WTC11 (cell line): ENCODE data around the gene GALNT13.

Source experiments
- ELF4 ChIP-seq: sonication (generic); formaldehyde crosslinking; IDR thresholded peaks from 2 replicates; pipeline ENCODE4 v1.8.1; 2022; ENCODE audit warnings: low read depth, mild to moderate bottlenecking, moderate library complexity, missing genetic modification reagents
- ESRRA ChIP-seq: sonication (generic); formaldehyde crosslinking; IDR thresholded peaks from 2 replicates; pipeline ENCODE4 v1.8.1; 2022; ENCODE audit warnings: mild to moderate bottlenecking, missing genetic modification reagents, borderline replicate concordance
- JUN ChIP-seq: sonication (generic); formaldehyde crosslinking; IDR thresholded peaks from 2 replicates; pipeline ENCODE4 v1.8.0; 2023; ENCODE audit warnings: mild to moderate bottlenecking, missing genetic modification reagents
- ZNF232 ChIP-seq: sonication (generic); formaldehyde crosslinking; IDR thresholded peaks from 2 replicates; pipeline ENCODE4 v1.8.0; 2022; ENCODE audit warnings: mild to moderate bottlenecking, missing genetic modification reagents
- TF ChIP-seq, protein P1 (sequence below): fragments of 200-600 bp; IDR thresholded peaks from 2 replicates; pipeline ENCODE4 v1.8.0; 2022; ENCODE audit warnings: antibody characterized with exemption
- TF ChIP-seq, protein P2 (sequence below): sonication (generic); formaldehyde crosslinking; IDR thresholded peaks from 2 replicates; pipeline ENCODE4 v1.8.0; 2022; ENCODE audit warnings: mild to moderate bottlenecking, missing genetic modification reagents

DNA sequence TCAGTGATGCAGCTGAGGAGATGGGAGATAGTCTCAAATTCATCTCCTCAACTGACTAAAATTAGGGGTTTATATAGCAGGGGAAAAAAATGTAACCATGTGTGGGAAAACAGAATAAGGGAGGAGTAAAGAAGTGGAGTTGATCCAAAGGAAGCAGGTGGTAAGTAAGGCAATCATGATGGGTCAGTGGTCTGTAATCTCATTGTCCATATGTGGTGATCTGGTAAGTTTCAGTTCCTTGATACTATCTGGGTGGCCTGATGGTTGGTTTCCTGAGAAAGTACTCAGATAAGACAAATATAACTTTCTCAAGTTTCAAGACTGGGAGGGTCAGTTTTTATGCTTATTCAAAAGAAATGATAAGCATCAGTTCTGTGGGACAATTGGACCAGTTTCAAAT, 514.5 kb downstream of the GALNT13 start:
- TF ChIP-seq, protein P1, sequence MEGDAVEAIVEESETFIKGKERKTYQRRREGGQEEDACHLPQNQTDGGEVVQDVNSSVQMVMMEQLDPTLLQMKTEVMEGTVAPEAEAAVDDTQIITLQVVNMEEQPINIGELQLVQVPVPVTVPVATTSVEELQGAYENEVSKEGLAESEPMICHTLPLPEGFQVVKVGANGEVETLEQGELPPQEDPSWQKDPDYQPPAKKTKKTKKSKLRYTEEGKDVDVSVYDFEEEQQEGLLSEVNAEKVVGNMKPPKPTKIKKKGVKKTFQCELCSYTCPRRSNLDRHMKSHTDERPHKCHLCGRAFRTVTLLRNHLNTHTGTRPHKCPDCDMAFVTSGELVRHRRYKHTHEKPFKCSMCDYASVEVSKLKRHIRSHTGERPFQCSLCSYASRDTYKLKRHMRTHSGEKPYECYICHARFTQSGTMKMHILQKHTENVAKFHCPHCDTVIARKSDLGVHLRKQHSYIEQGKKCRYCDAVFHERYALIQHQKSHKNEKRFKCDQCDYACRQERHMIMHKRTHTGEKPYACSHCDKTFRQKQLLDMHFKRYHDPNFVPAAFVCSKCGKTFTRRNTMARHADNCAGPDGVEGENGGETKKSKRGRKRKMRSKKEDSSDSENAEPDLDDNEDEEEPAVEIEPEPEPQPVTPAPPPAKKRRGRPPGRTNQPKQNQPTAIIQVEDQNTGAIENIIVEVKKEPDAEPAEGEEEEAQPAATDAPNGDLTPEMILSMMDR = no peak
- TF ChIP-seq ZNF232 (CRISPR knock-in tag) = no peak
- TF ChIP-seq ESRRA (CRISPR knock-in tag) = no peak
- no peak for TF ChIP-seq ELF4 (CRISPR knock-in tag)
- no peak for TF ChIP-seq JUN (CRISPR knock-in tag)
- TF ChIP-seq, protein P2, sequence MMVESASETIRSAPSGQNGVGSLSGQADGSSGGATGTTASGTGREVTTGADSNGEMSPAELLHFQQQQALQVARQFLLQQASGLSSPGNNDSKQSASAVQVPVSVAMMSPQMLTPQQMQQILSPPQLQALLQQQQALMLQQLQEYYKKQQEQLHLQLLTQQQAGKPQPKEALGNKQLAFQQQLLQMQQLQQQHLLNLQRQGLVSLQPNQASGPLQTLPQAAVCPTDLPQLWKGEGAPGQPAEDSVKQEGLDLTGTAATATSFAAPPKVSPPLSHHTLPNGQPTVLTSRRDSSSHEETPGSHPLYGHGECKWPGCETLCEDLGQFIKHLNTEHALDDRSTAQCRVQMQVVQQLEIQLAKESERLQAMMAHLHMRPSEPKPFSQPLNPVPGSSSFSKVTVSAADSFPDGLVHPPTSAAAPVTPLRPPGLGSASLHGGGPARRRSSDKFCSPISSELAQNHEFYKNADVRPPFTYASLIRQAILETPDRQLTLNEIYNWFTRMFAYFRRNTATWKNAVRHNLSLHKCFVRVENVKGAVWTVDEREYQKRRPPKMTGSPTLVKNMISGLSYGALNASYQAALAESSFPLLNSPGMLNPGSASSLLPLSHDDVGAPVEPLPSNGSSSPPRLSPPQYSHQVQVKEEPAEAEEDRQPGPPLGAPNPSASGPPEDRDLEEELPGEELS (CRISPR knock-in tag) = no peak
